ENCODE measurements around the gene CERK. TPM values are rescaled to one million over a fixed set of nuclear protein-coding genes. Genes with fewer than 3 reads are reported as not detected.

CERK gene
- total RNA-seq, 1 experiment from 2014 or later, result 45.6 TPM

- no peak for TF ChIP-seq ZNF425 (CRISPR knock-in tag; conservative IDR thresholded peaks at IDR 0.05)
These were observed 78.8 kb downstream of the CERK start (continued) for GRCh38 chr22:46659059-46659790.

DNA sequence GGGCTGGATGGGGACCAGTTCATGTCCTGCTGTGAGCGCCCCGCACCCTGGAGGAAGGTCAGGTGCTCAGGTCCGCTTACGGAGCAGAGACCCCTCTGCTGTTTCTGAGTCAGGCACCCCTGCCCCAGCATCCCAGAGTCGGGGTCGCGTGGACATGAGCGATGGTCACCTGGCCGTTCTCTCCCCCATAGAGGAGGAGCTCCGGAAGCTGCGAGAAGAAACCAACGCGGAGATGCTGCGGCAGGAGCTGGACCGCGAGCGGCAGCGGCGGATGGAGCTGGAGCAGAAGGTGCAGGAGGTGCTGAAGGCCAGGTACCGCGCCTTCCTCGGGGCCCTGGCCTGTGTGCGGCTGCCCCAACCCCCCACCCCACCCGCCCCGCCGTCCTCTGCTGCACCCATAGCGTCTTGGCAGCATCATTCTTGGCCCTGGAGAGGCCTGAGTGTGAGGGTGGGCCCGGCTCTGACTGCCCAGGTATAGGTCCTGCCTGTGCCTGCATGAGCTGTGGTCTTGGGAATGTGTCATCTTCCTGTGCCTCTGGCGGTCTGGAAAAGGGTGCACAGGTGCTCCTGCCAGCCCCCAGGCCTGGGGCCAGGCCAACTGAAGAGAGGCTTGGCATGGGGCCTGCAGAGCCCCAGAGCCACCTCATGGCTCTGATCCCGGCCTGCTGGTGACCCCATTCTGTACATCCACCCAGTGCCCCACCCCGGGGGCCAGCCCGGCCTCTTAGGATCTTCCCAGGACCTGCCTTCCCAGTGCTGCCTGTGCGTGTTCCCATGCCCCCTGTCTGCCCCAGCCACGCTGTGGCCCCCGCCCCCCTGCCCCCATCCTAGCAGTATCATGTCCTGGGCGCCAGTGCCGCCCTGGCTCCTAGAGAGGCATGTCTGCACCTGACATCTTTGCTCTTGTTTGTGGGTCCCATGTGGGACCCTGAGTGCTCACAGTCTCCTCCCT is 79.8 kb downstream of the CERK start:
- CTCF ChIA-PET, result interaction anchor here (1.3 kb wide), 2 partner anchors 23 to 94 kb away, joined by 3 to 5 read pairs; no protein-coding TSS in a partner anchor
- no peaks in the 10 kb centered on the region for H3K27me3 Mint-ChIP-seq (ENCODE audit: low read depth)
- no peak overlapping the region for H3K4me3 Mint-ChIP-seq
- H3K9me3 Mint-ChIP-seq, result no peaks in the 10 kb centered on the region
- ATAC-seq (no peak), DNase-seq (ENCODE audit: low spot score) (no peak)
- H3K27ac Mint-ChIP-seq, result no peak overlapping the region
- TF ChIP-seq, protein P1, sequence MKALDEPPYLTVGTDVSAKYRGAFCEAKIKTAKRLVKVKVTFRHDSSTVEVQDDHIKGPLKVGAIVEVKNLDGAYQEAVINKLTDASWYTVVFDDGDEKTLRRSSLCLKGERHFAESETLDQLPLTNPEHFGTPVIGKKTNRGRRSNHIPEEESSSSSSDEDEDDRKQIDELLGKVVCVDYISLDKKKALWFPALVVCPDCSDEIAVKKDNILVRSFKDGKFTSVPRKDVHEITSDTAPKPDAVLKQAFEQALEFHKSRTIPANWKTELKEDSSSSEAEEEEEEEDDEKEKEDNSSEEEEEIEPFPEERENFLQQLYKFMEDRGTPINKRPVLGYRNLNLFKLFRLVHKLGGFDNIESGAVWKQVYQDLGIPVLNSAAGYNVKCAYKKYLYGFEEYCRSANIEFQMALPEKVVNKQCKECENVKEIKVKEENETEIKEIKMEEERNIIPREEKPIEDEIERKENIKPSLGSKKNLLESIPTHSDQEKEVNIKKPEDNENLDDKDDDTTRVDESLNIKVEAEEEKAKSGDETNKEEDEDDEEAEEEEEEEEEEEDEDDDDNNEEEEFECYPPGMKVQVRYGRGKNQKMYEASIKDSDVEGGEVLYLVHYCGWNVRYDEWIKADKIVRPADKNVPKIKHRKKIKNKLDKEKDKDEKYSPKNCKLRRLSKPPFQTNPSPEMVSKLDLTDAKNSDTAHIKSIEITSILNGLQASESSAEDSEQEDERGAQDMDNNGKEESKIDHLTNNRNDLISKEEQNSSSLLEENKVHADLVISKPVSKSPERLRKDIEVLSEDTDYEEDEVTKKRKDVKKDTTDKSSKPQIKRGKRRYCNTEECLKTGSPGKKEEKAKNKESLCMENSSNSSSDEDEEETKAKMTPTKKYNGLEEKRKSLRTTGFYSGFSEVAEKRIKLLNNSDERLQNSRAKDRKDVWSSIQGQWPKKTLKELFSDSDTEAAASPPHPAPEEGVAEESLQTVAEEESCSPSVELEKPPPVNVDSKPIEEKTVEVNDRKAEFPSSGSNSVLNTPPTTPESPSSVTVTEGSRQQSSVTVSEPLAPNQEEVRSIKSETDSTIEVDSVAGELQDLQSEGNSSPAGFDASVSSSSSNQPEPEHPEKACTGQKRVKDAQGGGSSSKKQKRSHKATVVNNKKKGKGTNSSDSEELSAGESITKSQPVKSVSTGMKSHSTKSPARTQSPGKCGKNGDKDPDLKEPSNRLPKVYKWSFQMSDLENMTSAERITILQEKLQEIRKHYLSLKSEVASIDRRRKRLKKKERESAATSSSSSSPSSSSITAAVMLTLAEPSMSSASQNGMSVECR (CRISPR knock-in tag; IDR thresholded peaks at IDR 0.05; ENCODE audit: borderline replicate concordance), result no peak
- no peak for TF ChIP-seq JUN (CRISPR knock-in tag; IDR thresholded peaks at IDR 0.05)
- TF ChIP-seq FOXP4 (CRISPR knock-in tag; IDR thresholded peaks at IDR 0.05), result no peak
- TF ChIP-seq CDX4 (CRISPR knock-in tag; IDR thresholded peaks at IDR 0.05; ENCODE audit: borderline replicate concordance), result no peak
- no peak for TF ChIP-seq ZNF416 (CRISPR knock-in tag; IDR thresholded peaks at IDR 0.05)
- no peak for TF ChIP-seq JAZF1 (CRISPR knock-in tag; IDR thresholded peaks at IDR 0.05)
- no peak for TF ChIP-seq ETV6 (CRISPR knock-in tag; IDR thresholded peaks at IDR 0.05)
- TF ChIP-seq IRF1 (CRISPR knock-in tag; IDR thresholded peaks at IDR 0.05), result no peak
- TF ChIP-seq ELF4 (CRISPR knock-in tag; IDR thresholded peaks at IDR 0.05; ENCODE audit: low read depth), result no peak
- TF ChIP-seq FOXP1 (CRISPR knock-in tag; IDR thresholded peaks at IDR 0.05; ENCODE audit: borderline replicate concordance), result no peak
- no peak for TF ChIP-seq PREB (CRISPR knock-in tag; IDR thresholded peaks at IDR 0.05; ENCODE audit: borderline replicate concordance)
- TF ChIP-seq, protein P2, sequence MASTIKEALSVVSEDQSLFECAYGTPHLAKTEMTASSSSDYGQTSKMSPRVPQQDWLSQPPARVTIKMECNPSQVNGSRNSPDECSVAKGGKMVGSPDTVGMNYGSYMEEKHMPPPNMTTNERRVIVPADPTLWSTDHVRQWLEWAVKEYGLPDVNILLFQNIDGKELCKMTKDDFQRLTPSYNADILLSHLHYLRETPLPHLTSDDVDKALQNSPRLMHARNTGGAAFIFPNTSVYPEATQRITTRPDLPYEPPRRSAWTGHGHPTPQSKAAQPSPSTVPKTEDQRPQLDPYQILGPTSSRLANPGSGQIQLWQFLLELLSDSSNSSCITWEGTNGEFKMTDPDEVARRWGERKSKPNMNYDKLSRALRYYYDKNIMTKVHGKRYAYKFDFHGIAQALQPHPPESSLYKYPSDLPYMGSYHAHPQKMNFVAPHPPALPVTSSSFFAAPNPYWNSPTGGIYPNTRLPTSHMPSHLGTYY (CRISPR knock-in tag; IDR thresholded peaks at IDR 0.05), result no peak
- POLR2A ChIA-PET, result no interaction called here
- peaks cover 5% of the 10 kb centered on the region for H3K4me1 Mint-ChIP-seq
- H3K36me3 Mint-ChIP-seq, result no peaks in the 10 kb centered on the region

Data from WTC11 (cell line).